Measurements from ENCODE around the gene DNAJB2. TPM values are rescaled to one million over a fixed set of nuclear protein-coding genes. Genes with fewer than 3 reads are reported as not detected.

DNAJB2 gene
- total and polyA plus RNA-seq, 2 of the 8 experiments (the other 6 are each of a cell fraction or from before 2014, with no cell fraction given): 21.0 to 26.3 TPM

DNA sequence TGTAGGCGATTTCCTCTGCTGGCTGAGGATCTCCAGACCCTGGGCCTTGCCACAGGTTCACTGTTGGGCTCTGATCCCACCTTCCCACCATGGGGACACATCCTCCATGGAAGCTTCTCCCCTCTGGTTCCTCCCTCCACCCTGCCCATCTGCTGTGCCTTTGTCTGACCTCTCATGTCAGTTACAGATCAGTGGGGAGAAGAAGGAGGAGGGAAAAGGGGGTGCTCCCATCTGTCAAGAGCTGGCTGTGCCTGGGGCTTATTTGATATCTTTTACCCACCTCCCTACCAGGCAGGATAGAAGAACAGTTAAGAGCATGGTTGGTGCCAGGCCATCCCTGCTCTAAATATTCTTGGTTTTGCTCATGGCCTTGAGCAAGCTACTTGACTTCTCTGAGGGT, 12.3 kb upstream of the DNAJB2 start:
- TF ChIP-seq CHD1 (IDR thresholded peaks at IDR 0.05; ENCODE audit: low read depth, low read length) (no peak), POU5F1 (IDR thresholded peaks at IDR 0.05; ENCODE audit: low read depth, low read length) (no peak), SP1 (IDR thresholded peaks at IDR 0.05; ENCODE audit: low read depth, low read length) (no peak), TCF12 (IDR thresholded peaks at IDR 0.05; ENCODE audit: low read depth, low read length) (no peak), SIN3A (conservative IDR thresholded peaks at IDR 0.05 in 1 of 2, IDR thresholded peaks at IDR 0.05 in 1 of 2; ENCODE audit: low read depth in 1 of 2, low read length in 2 of 2) (no peak), NANOG (IDR thresholded peaks at IDR 0.05; ENCODE audit: insufficient read depth, low read depth, low read length, poor library complexity, severe bottlenecking) (no peak), FOSL1 (IDR thresholded peaks at IDR 0.05; ENCODE audit: insufficient read depth, low read depth, low read length) (no peak), CTBP2 (IDR thresholded peaks at IDR 0.05; ENCODE audit: borderline replicate concordance, insufficient read depth, insufficient read length, low read length) (no peak), NRF1 (IDR thresholded peaks at IDR 0.05; ENCODE audit: low read depth, low read length) (no peak)
- FAIRE-seq (no peak), DNase-seq (ENCODE audit: low read depth in 1 of 2, low spot score in 2 of 2) (no peak)
- no peaks in the 10 kb centered on the region for H3K79me2 ChIP-seq (ENCODE audit: control insufficient read depth in 1 of 2, insufficient read depth in 2 of 2, low read length in 2 of 2)
- no peak overlapping the region for H2BK20ac ChIP-seq (ENCODE audit: low read length)
- no peaks in the 10 kb centered on the region for H4K20me1 ChIP-seq (replicated peaks in 1 of 2; ENCODE audit: control insufficient read depth in 1 of 2, insufficient read depth in 2 of 2, low read length in 2 of 2)
- no peak overlapping the region for H4K91ac ChIP-seq (replicated peaks; ENCODE audit: insufficient read length, low read length)
- no peak overlapping the region for H2BK5ac ChIP-seq (ENCODE audit: low read depth, low read length)
- H4K8ac ChIP-seq (ENCODE audit: extremely low read depth, insufficient read depth, low read length): no peak overlapping the region
- H3K18ac ChIP-seq (ENCODE audit: extremely low read depth, low read length): no peak overlapping the region
- no peaks in the 10 kb centered on the region for H3K36me3 ChIP-seq (ENCODE audit: control insufficient read depth in 2 of 4, insufficient read depth in 4 of 4, low read length in 3 of 4)
- no peak overlapping the region for H3K4me3 ChIP-seq (ENCODE audit: extremely low read depth in 1 of 4, insufficient read depth in 2 of 4, low read depth in 3 of 4, low read length in 4 of 4)
- peaks cover 0 to 3% (median under 1%) of the 10 kb centered on the region in 4 experiments; a peak in 2 of 7 replicates for H3K27me3 ChIP-seq (replicated peaks in 1 of 4; ENCODE audit: control insufficient read depth in 3 of 4, extremely low read depth in 1 of 4, insufficient read depth in 3 of 4, low read length in 3 of 4)
- no peak overlapping the region for H3K9ac ChIP-seq (replicated peaks in 1 of 4; ENCODE audit: extremely low read depth in 1 of 4, low read depth in 3 of 4, low read length in 3 of 4)
- no peak overlapping the region for H3K14ac ChIP-seq (ENCODE audit: insufficient read length)
- H2BK15ac ChIP-seq (ENCODE audit: low read length): no peak overlapping the region
- H3K27ac ChIP-seq (ENCODE audit: low read depth, low read length): no peak overlapping the region
- ChIA-PET POLR2A (ENCODE audit: partially characterized antibody) (interaction anchor here (0.6 kb wide), 1 partner anchor 869 kb away, joined by 3 read pairs; no protein-coding TSS in a partner anchor), CTCF (ENCODE audit: partially characterized antibody) (interaction anchor here (1.3 to 4.9 kb wide), 3 partner anchors 10 to 28 kb away, joined by 3 to 25 read pairs (median 6); partner anchors contain the start of gene DNAJB2)
- H2BK120ac ChIP-seq (replicated peaks; ENCODE audit: low read depth, low read length): no peak overlapping the region
- no peak overlapping the region for H4K5ac ChIP-seq (ENCODE audit: insufficient read length, low read depth, low read length)
- no peaks in the 10 kb centered on the region for H3K4me1 ChIP-seq (replicated peaks in 1 of 4; ENCODE audit: control insufficient read depth in 3 of 4, insufficient read depth in 4 of 4, low read length in 3 of 4)
- H3K56ac ChIP-seq (replicated peaks; ENCODE audit: insufficient read length, low read depth, low read length): no peak overlapping the region
- no peaks in the 10 kb centered on the region for H3K23me2 ChIP-seq (ENCODE audit: low read depth, low read length)
- H3K4ac ChIP-seq (replicated peaks; ENCODE audit: insufficient read length, low read depth, low read length): no peak overlapping the region
- H2BK12ac ChIP-seq (ENCODE audit: low read depth, low read length): no peak overlapping the region
- no peak overlapping the region for H2AK5ac ChIP-seq (ENCODE audit: low read depth, low read length)
- no peak overlapping the region for H3K23ac ChIP-seq (ENCODE audit: insufficient read length)
- 100% methylated on average over 1 of the region's 1 CpG; no CpG with 5 or more reads in 1 of the 2 experiments for WGBS, 2 experiments (ENCODE audit: extremely low coverage in 1 of 2, insufficient coverage in 1 of 2, insufficient read length in 1 of 2, insufficient replicate concordance in 2 of 2, low coverage in 1 of 2, low lambda C conversion rate in 2 of 2, missing lambda C conversion rate in 1 of 2)
- H2AFZ ChIP-seq (ENCODE audit: low read length): no peak overlapping the region
- no peaks in the 10 kb centered on the region for H3K9me3 ChIP-seq (ENCODE audit: insufficient read depth in 2 of 2, low read depth in 1 of 2, low read length in 1 of 2)
- H3K79me1 ChIP-seq (ENCODE audit: low read depth, low read length): no peaks in the 10 kb centered on the region
- no peak overlapping the region for H3K4me2 ChIP-seq (ENCODE audit: insufficient read depth in 1 of 2, low read depth in 2 of 2, low read length in 2 of 2)

All from H1 (cell line).